ENCODE data around the gene CACNA1B. TPM values are rescaled to one million over a fixed set of nuclear protein-coding genes. Genes with fewer than 3 reads are reported as not detected.

The CACNA1B gene
- total RNA-seq, 4 donors from 2014 or later: 0.13 to 0.42 (median 0.31) TPM

- H3K4me3 ChIP-seq: no peak overlapping the region
- H3K27me3 ChIP-seq: peaks cover 0 to 28% (median 0%) of the 10 kb centered on the region in 4 donors
- WGBS: 93% methylated on average over 20 of the region's 22 CpGs
- peak; percentile 89 for DNase-seq (ENCODE audit: extremely low spot score)
- peaks cover 0 to 3% (median 0%) of the 10 kb centered on the region in 4 donors for H3K9me3 ChIP-seq
- intact Hi-C loops (cut with DNase I): no loop called here
- no peaks in the 10 kb centered on the region for H3K36me3 ChIP-seq
- H3K27ac ChIP-seq (replicated peaks in 1 of 4): no peak overlapping the region
- H3K4me1 ChIP-seq: no peaks in the 10 kb centered on the region
- TF ChIP-seq CTCF (IDR thresholded peaks at IDR 0.05) (no peak), EP300 (IDR thresholded peaks at IDR 0.05) (no peak)
Observed at GRCh38 chr9:138098908-138099791, 221.6 kb downstream of the CACNA1B start.

DNA sequence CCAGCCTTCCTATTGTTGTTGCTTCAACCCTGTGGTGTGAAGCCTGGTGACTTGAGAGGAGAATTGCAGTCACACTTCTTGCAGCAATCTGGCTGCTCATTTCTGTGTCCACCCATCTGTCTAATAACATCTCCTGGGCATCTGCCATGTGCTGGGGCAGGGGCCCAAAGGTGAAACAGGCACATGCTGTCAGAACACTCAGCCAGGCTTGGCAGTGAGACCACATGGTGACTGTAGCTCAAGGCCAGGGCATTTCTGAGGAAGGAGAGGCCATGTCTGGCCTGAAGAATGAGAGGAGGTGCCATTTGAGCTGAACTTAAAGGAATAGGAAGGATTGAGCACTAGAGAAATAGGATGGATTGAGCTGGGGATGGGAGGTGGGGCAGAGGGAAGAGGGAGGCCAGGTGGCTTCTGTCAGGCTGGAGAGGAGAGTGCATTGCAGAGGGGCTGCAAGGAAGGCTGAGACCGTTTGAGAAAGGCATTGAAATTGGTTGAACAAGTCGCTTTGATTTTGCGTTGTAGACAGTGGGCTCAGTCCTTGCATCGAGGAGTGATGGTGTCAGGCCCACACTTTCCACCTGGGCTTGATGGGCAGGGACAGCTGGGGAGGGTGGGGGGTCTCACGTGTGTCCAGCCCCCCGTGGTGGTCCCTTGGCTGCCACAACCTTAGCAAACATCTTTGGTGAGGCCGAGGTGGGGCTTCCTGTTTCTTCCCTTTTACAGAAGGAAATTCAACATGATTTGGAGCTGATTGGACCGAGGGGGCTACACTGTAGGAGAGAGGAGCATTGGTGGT, 222.4 kb downstream of the CACNA1B start:
- Histone ChIP-seq H3K27ac (replicated peaks in 1 of 4) (no peak overlapping the region), H3K36me3 (no peaks in the 10 kb centered on the region), H3K27me3 (peaks cover 0 to 37% (median 0%) of the 10 kb centered on the region in 4 donors), H3K4me3 (no peak overlapping the region), H3K9me3 (no peaks in the 10 kb centered on the region), H3K4me1 (no peaks in the 10 kb centered on the region)
- peak; percentile 74 for DNase-seq (ENCODE audit: extremely low spot score)
- intact Hi-C loops (cut with DNase I): no loop called here
- TF ChIP-seq EP300 (IDR thresholded peaks at IDR 0.05) (no peak), POLR2A (IDR thresholded peaks at IDR 0.05; ENCODE audit: low read depth) (no peak), POLR2AphosphoS5 (IDR thresholded peaks at IDR 0.05) (no peak), CTCF (IDR thresholded peaks at IDR 0.05) (no peak)
- WGBS: 43% methylated on average over 8 of the region's 8 CpGs

- DNase-seq (ENCODE audit: extremely low spot score): peak; percentile 87
- WGBS: 85% methylated on average over 30 of the region's 30 CpGs
- TF ChIP-seq POLR2AphosphoS5 (IDR thresholded peaks at IDR 0.05) (no peak), POLR2A (IDR thresholded peaks at IDR 0.05; ENCODE audit: low read depth) (no peak), CTCF (IDR thresholded peaks at IDR 0.05) (no peak), EP300 (IDR thresholded peaks at IDR 0.05) (no peak)
Observed at GRCh38 chr9:138100711-138101350, 223.2 kb downstream of the CACNA1B start.

DNA sequence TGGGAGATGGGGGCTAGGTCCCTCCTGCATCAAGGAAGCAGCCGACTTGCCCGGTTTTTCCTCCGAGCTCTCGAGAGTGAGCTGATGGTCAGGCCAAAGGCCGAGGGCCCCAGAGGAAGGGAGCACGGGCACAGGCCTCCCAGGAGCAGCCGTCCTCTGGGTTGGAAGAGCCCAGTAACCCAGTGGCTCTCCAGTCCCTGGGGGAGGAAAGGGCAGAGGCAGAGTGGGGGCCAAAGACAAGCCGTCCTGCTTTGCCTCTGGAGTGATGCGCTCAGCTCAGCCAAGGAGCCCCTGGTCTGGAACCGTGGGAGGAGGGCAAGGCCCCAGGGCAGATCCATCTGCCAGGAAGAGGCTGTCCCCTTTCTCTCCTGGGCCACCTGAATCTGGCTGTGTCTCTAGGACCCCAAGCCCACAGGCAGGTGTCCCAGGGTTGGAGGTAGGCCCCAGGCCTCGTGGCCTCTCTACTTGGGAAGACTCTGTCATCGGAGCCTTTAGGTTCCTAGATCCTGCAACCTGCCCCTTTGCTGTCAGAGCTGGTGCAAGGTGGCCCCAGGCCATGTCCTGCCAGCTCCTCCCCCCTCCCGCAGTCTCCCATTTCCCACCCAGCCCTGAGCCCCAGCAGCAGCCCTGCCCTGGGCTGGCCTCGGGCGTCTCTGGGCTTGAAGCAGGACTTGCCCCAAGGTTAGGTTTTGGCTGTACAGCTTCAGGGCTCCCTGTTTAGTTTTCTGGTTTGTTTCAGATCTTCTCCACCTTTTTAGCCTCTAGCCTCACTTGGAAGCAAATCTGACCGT, 224.1 kb downstream of the CACNA1B start:
- TF ChIP-seq EP300 (IDR thresholded peaks at IDR 0.05) (no peak), POLR2A (IDR thresholded peaks at IDR 0.05; ENCODE audit: low read depth) (no peak), CTCF (IDR thresholded peaks at IDR 0.05) (no peak), POLR2AphosphoS5 (IDR thresholded peaks at IDR 0.05) (no peak)
- intact Hi-C loops (cut with DNase I): no loop called here
- Histone ChIP-seq H3K27me3 (peaks cover 0 to 53% (median 0%) of the 10 kb centered on the region in 4 donors), H3K27ac (replicated peaks in 1 of 4) (no peak overlapping the region), H3K4me3 (no peak overlapping the region), H3K4me1 (no peaks in the 10 kb centered on the region), H3K9me3 (no peaks in the 10 kb centered on the region), H3K36me3 (no peaks in the 10 kb centered on the region)
- DNase-seq (ENCODE audit: extremely low spot score): peak; percentile 83
- WGBS: 85% methylated on average over 12 of the region's 16 CpGs

More at GRCh38 chr9:138100711-138101350, 223.2 kb downstream of the CACNA1B start:
- Histone ChIP-seq H3K36me3 (no peaks in the 10 kb centered on the region), H3K4me3 (no peak overlapping the region), H3K27me3 (peaks cover 0 to 45% (median 0%) of the 10 kb centered on the region in 4 donors), H3K27ac (replicated peaks in 1 of 4) (no peak overlapping the region), H3K4me1 (no peaks in the 10 kb centered on the region), H3K9me3 (no peaks in the 10 kb centered on the region)
- intact Hi-C loops (cut with DNase I): no loop called here

All from esophagus muscularis mucosa (tissue), 4 donors.